HG02852 (cell line): ENCODE results near the gene PDE4B.

ENCODE experiments used
- ATAC-seq: cut with Tn5 transposase; IDR thresholded peaks from one replicate; pipeline ENCODE4 v1.9.1; 2021; ENCODE audit warnings: mild to moderate bottlenecking, moderate library complexity; ENCODE audit not compliant: unreplicated experiment

Gene PDE4B

GRCh38 chr1:66251546-66251945, 458.9 kb downstream of the PDE4B start:
- ATAC-seq = no peak

GRCh38 chr1:66253330-66253921, 460.7 kb downstream of the PDE4B start:
- peak; percentile 72 for ATAC-seq

GRCh38 chr1:66254785-66255184, 462.1 kb downstream of the PDE4B start:
- no peak for ATAC-seq

- no peak for ATAC-seq
Observed at GRCh38 chr1:66256629-66257572, 464.2 kb downstream of the PDE4B start.

- ATAC-seq = peak; percentile 92
Observed at GRCh38 chr1:66258404-66259105, 465.9 kb downstream of the PDE4B start.

- ATAC-seq = no peak
Observed at GRCh38 chr1:66261364-66261763, 468.7 kb downstream of the PDE4B start.

GRCh38 chr1:66262208-66262963, 469.7 kb downstream of the PDE4B start:
- no peak for ATAC-seq

- no peak for ATAC-seq
Observed at GRCh38 chr1:66265268-66265667, 472.6 kb downstream of the PDE4B start.

GRCh38 chr1:66265796-66266195, 473.1 kb downstream of the PDE4B start:
- ATAC-seq = no peak

- ATAC-seq = no peak
Observed at GRCh38 chr1:66266350-66266749, 473.7 kb downstream of the PDE4B start.

GRCh38 chr1:66266756-66267155, 474.1 kb downstream of the PDE4B start:
- ATAC-seq = no peak

- no peak for ATAC-seq
Observed at GRCh38 chr1:66267201-66267940, 474.7 kb downstream of the PDE4B start.

GRCh38 chr1:66269222-66269621, 476.5 kb downstream of the PDE4B start:
- ATAC-seq = no peak

GRCh38 chr1:66270119-66270812, 477.6 kb downstream of the PDE4B start:
- no peak for ATAC-seq

GRCh38 chr1:66271216-66271903, 478.7 kb downstream of the PDE4B start:
- ATAC-seq = no peak

GRCh38 chr1:66271904-66272254, 479.2 kb downstream of the PDE4B start:
- no peak for ATAC-seq

GRCh38 chr1:66273656-66274055, 481.0 kb downstream of the PDE4B start:
- no peak for ATAC-seq

GRCh38 chr1:66274634-66275033, 481.9 kb downstream of the PDE4B start:
- ATAC-seq = peak; percentile 32

GRCh38 chr1:66275083-66275482, 482.4 kb downstream of the PDE4B start:
- no peak for ATAC-seq
